ENCODE measurements around the gene PDCD2. TPM values are rescaled to one million over a fixed set of nuclear protein-coding genes. Genes with fewer than 3 reads are reported as not detected.
A peak's percentile ranks its signal among the peaks of the same experiment; 100 is the strongest.

The PDCD2 gene
- total and polyA plus RNA-seq, 9 of the 15 experiments (the other 6 are each of a cell fraction or from before 2014, with no cell fraction given): 67.3 to 430 (median 318) TPM

DNA sequence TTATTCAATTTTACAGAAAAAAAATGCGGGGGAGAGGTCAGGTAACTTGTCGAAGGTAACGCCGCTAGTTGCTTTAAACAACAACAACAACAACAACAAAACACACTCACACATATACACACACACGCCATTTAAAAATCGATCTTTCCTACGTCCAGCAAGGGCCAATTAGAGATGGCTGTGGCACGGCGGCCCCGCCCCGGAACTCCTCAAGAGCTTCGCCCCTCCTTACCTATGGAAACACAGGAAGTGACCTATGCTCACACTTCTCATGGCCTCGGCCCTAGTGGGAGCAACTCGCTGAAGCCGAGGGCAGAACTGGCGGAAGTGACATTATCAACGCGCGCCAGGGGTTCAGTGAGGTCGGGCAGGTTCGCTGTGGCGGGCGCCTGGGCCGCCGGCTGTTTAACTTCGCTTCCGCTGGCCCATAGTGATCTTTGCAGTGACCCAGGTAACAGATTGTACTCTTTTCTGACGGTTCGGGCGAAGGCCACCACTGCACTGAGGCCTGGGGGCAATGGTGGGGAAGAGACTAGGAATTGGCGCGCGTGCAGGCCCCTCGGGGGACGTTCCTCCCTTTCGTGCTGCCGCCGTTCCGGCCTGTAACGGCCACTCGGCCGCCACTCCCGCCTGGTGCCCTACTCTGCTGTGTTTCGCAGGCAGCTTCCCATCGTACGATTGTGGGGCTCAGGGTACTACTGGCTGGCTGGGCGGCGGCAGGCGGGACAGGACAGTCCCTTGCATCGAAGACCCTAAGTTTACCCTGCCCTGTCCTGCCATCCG lies 30.2 kb downstream of the PDCD2 start, which contains the start of gene TBP (continued):
- peak; percentile 44 for TF ChIP-seq USF1 (CRISPR knock-in tag; IDR thresholded peaks at IDR 0.05)
- peak; percentile 97 for TF ChIP-seq C11orf30 (IDR thresholded peaks at IDR 0.05; ENCODE audit: low read depth)
- no peak for TF ChIP-seq ZNF444 (CRISPR knock-in tag; IDR thresholded peaks at IDR 0.05)
- no peak for TF ChIP-seq SNRNP70 (optimal IDR thresholded peaks at IDR 0.05; ENCODE audit: low read depth, low read length)
- no peak for TF ChIP-seq TEAD2 (tag; IDR thresholded peaks at IDR 0.05)
- TF ChIP-seq XRCC4 (IDR thresholded peaks at IDR 0.05; ENCODE audit: extremely low read depth, insufficient read depth, insufficient read length): no peak
- peak; percentile 82 for TF ChIP-seq NFYB (IDR thresholded peaks at IDR 0.05; ENCODE audit: extremely low read depth, insufficient read length)
- no peak for TF ChIP-seq ZBTB5 (IDR thresholded peaks at IDR 0.05)
- TF ChIP-seq MAZ (CRISPR knock-in tag; conservative IDR thresholded peaks at IDR 0.05 in 1 of 2, IDR thresholded peaks at IDR 0.05 in 1 of 2): peak; percentile 85 to 87; a peak in 3 of 4 replicates
- no peak for TF ChIP-seq NELFE (IDR thresholded peaks at IDR 0.05; ENCODE audit: insufficient read depth, insufficient read length)
- TF ChIP-seq, protein P1, sequence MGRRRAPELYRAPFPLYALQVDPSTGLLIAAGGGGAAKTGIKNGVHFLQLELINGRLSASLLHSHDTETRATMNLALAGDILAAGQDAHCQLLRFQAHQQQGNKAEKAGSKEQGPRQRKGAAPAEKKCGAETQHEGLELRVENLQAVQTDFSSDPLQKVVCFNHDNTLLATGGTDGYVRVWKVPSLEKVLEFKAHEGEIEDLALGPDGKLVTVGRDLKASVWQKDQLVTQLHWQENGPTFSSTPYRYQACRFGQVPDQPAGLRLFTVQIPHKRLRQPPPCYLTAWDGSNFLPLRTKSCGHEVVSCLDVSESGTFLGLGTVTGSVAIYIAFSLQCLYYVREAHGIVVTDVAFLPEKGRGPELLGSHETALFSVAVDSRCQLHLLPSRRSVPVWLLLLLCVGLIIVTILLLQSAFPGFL (CRISPR knock-in tag; IDR thresholded peaks at IDR 0.05): no peak
- TF ChIP-seq ZBTB34 (CRISPR knock-in tag; IDR thresholded peaks at IDR 0.05): no peak
- no peak for TF ChIP-seq THRAP3 (IDR thresholded peaks at IDR 0.05; ENCODE audit: borderline replicate concordance)
- 0 out of 2 replicates have a peak, but pooled peaks have one; percentile 45 for TF ChIP-seq DMBX1 (CRISPR knock-in tag; IDR thresholded peaks at IDR 0.05; ENCODE audit: borderline replicate concordance)
- no peak for TF ChIP-seq TCF7L2 (IDR thresholded peaks at IDR 0.05; ENCODE audit: low read depth, low read length)
- TF ChIP-seq ZNF511 (CRISPR knock-in tag; IDR thresholded peaks at IDR 0.05): peak; percentile 73
- peak in 1 of 2 experiments; percentile 14; a peak in 1 of 4 replicates for TF ChIP-seq ARNT (IDR thresholded peaks at IDR 0.05)
- TF ChIP-seq CHD1 (IDR thresholded peaks at IDR 0.05; ENCODE audit: low read length): no peak
- peak; percentile 43; the same call in 1 of the 2 replicates for TF ChIP-seq ZBTB7A (IDR thresholded peaks at IDR 0.05; ENCODE audit: borderline replicate concordance, control insufficient read depth, low read depth, low read length)
- TF ChIP-seq SREBF2 (CRISPR knock-in tag; IDR thresholded peaks at IDR 0.05): no peak
- TF ChIP-seq DDX20 (tag; IDR thresholded peaks at IDR 0.05; ENCODE audit: low read depth): no peak
- peak; percentile 98 for TF ChIP-seq ELF2 (CRISPR knock-in tag; IDR thresholded peaks at IDR 0.05)

Measured in K562 (cell line).